ENCODE data around the gene HMX2.

Gene HMX2

GRCh38 chr10:123136806-123137642 lies 10.9 kb upstream of the HMX2 start:
- ChIA-PET POLR2A (no interaction called here), CTCF (no interaction called here)
- no peak for TF ChIP-seq CTCF (IDR thresholded peaks at IDR 0.05; ENCODE audit: control extremely low read depth, extremely low read depth, low read depth, missing control alignments)
- peak; percentile 56 for DNase-seq (ENCODE audit: extremely low spot score)

- ChIA-PET CTCF (interaction anchor here (0.8 to 3.7 kb wide), 9 partner anchors 12 to 419 kb away, joined by 3 to 49 read pairs (median 5); partner anchors contain the start of genes BUB3 and HMX2), POLR2A (no interaction called here)
- DNase-seq (ENCODE audit: extremely low spot score) = no peak
- TF ChIP-seq CTCF (IDR thresholded peaks at IDR 0.05; ENCODE audit: control extremely low read depth, extremely low read depth, low read depth, missing control alignments) = no peak
Measured at GRCh38 chr10:123139165-123139520, 8.8 kb upstream of the HMX2 start.

- ChIA-PET CTCF (interaction anchor here (0.8 to 3.7 kb wide), 12 partner anchors 11 to 418 kb away, joined by 3 to 49 read pairs (median 4); partner anchors contain the start of genes BUB3 and HMX2), POLR2A (no interaction called here)
- TF ChIP-seq CTCF (IDR thresholded peaks at IDR 0.05; ENCODE audit: control extremely low read depth, extremely low read depth, low read depth, missing control alignments) = no peak
- DNase-seq (ENCODE audit: extremely low spot score) = peak; percentile 23
Measured at GRCh38 chr10:123139521-123140163, 8.3 kb upstream of the HMX2 start.

GRCh38 chr10:123140164-123140982 lies 7.6 kb upstream of the HMX2 start:
- peak; percentile 56 for TF ChIP-seq CTCF (IDR thresholded peaks at IDR 0.05; ENCODE audit: control extremely low read depth, extremely low read depth, low read depth, missing control alignments)
- peak; percentile 43 for DNase-seq (ENCODE audit: extremely low spot score)
- CTCF ChIA-PET = interaction anchor here (0.8 to 3.7 kb wide), 9 partner anchors 11 to 417 kb away, joined by 3 to 49 read pairs (median 5); partner anchors contain the start of genes BUB3 and HMX2
- POLR2A ChIA-PET = interaction anchor here (1.3 kb wide), 1 partner anchor 11 kb away, joined by 4 read pairs; no protein-coding TSS in a partner anchor

GRCh38 chr10:123140983-123141390 lies 6.9 kb upstream of the HMX2 start:
- ChIA-PET CTCF (interaction anchor here (0.9 to 3.7 kb wide), 7 partner anchors 8 to 417 kb away, joined by 3 to 49 read pairs (median 5); partner anchors contain the start of genes BUB3 and HMX2), POLR2A (interaction anchor here (1.3 kb wide), 1 partner anchor 10 kb away, joined by 4 read pairs; no protein-coding TSS in a partner anchor)
- TF ChIP-seq CTCF (IDR thresholded peaks at IDR 0.05; ENCODE audit: control extremely low read depth, extremely low read depth, low read depth, missing control alignments) = no peak
- DNase-seq (ENCODE audit: extremely low spot score) = no peak
